ENCODE data around the gene MYCN. TPM values are rescaled to one million over a fixed set of nuclear protein-coding genes. Genes with fewer than 3 reads are reported as not detected.

Gene MYCN
- total RNA-seq, 1 experiment from 2014 or later, result not detected

- TF ChIP-seq EZH2phosphoT487 (IDR thresholded peaks at IDR 0.05; ENCODE audit: borderline replicate concordance, low read length) (peak; percentile 77; the same call in 1 of the 2 replicates), EZH2 (IDR thresholded peaks at IDR 0.05; ENCODE audit: low read length, unreplicated experiment) (peak; percentile 97), CTCF (conservative IDR thresholded peaks at IDR 0.05; ENCODE audit: low read depth, low read length) (no peak)
- Histone ChIP-seq H3K9ac (ENCODE audit: low read length) (no peak overlapping the region), H3K36me3 (ENCODE audit: low read depth, low read length) (no peaks in the 10 kb centered on the region), H2AFZ (ENCODE audit: low read length) (no peak overlapping the region), H3F3A (ENCODE audit: low read length, unreplicated experiment) (no peaks in the 10 kb centered on the region), H3K4me1 (ENCODE audit: insufficient read depth, low read length) (0 out of 2 replicates have a peak, but pooled peaks cover 6% of the 10 kb centered on the region), H3K4me2 (ENCODE audit: low read length) (no peak overlapping the region), H3K79me2 (ENCODE audit: low read length) (no peaks in the 10 kb centered on the region), H3K9me3 (ENCODE audit: low read length) (no peaks in the 10 kb centered on the region), H3K27ac (ENCODE audit: low read length) (no peak overlapping the region), H4K20me1 (ENCODE audit: low read length) (no peaks in the 10 kb centered on the region), H3K4me3 (ENCODE audit: low read length) (no peak overlapping the region), H3K9me2 (replicated peaks; ENCODE audit: low read length) (no peaks in the 10 kb centered on the region), H3K27me3 (ENCODE audit: low read length) (peaks cover 67% of the 10 kb centered on the region)
- ATAC-seq (no peak), DNase-seq (no peak)
- ChIA-PET CTCF (no interaction called here), POLR2A (ENCODE audit: unreplicated experiment) (no interaction called here)
- BruUV-seq (replicated peaks), result no TSS peak
- intact Hi-C loops (cut with micrococcal nuclease), result no loop called here
These were observed 521 bp downstream of the MYCN start for GRCh38 chr2:15940661-15941480.

- Histone ChIP-seq H3K9ac (ENCODE audit: low read length) (no peak overlapping the region), H3K4me2 (ENCODE audit: low read length) (no peak overlapping the region), H3K9me2 (replicated peaks; ENCODE audit: low read length) (no peaks in the 10 kb centered on the region), H4K20me1 (ENCODE audit: low read length) (no peaks in the 10 kb centered on the region), H3K79me2 (ENCODE audit: low read length) (no peaks in the 10 kb centered on the region), H3K9me3 (ENCODE audit: low read length) (no peaks in the 10 kb centered on the region), H3K36me3 (ENCODE audit: low read depth, low read length) (no peaks in the 10 kb centered on the region), H3K4me3 (ENCODE audit: low read length) (no peak overlapping the region), H3K4me1 (ENCODE audit: insufficient read depth, low read length) (0 out of 2 replicates have a peak, but pooled peaks cover 6% of the 10 kb centered on the region), H3K27me3 (ENCODE audit: low read length) (peaks cover 67% of the 10 kb centered on the region), H3F3A (ENCODE audit: low read length, unreplicated experiment) (no peaks in the 10 kb centered on the region), H3K27ac (ENCODE audit: low read length) (no peak overlapping the region), H2AFZ (ENCODE audit: low read length) (no peak overlapping the region)
- POLR2A ChIA-PET (ENCODE audit: unreplicated experiment), result no interaction called here
- intact Hi-C loops (cut with micrococcal nuclease), result no loop called here
- TF ChIP-seq CTCF (conservative IDR thresholded peaks at IDR 0.05; ENCODE audit: low read depth, low read length), result no peak
- TF ChIP-seq EZH2 (IDR thresholded peaks at IDR 0.05; ENCODE audit: low read length, unreplicated experiment), result no peak
- TF ChIP-seq EZH2phosphoT487 (IDR thresholded peaks at IDR 0.05; ENCODE audit: borderline replicate concordance, low read length), result no peak
- no peak for ATAC-seq
- CTCF ChIA-PET, result no interaction called here
- BruUV-seq (replicated peaks), result no TSS peak
- no peak for DNase-seq
These were observed 1.1 kb downstream of the MYCN start for GRCh38 chr2:15941481-15941850.

Measured in PC-3 (cell line).